ENCODE results near the gene SPG11.
"Not testable (repeated sequence)": the region's sequence is repeated elsewhere in the genome, so short reads cannot be mapped to it uniquely, and the experiment has no call there.

The SPG11 gene

GRCh38 chr15:44554934-44555723 is 108.3 kb downstream of the SPG11 start:
- DNase-seq (ENCODE audit: low read depth, low spot score), result no peak

- no peak for DNase-seq (ENCODE audit: low read depth, low spot score)
These were observed 112.7 kb downstream of the SPG11 start for GRCh38 chr15:44550734-44551133.

GRCh38 chr15:44550256-44550655 is 113.2 kb downstream of the SPG11 start:
- no peak for DNase-seq (ENCODE audit: low read depth, low spot score)

DNA sequence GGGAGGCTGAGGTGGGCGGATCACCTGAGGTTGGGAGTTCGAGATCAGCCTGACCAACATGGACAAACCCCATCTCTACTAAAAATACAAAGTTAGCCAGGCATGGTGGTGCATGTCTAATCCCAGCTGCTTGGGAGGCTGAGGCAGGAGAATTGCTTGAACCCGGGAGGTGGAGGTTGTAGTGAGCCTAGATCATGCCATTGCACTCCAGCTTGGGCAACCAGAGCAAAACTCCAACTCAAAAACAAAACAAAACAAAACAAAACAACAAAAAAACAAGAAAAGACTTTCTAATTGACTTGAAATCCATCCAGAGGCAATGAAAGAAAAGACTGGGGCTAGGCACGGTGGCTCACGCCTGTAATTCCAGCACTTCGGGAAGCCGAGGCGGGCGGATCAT is 114.3 kb downstream of the SPG11 start:
- not testable (repeated sequence) for DNase-seq (ENCODE audit: low read depth, low spot score)

DNA sequence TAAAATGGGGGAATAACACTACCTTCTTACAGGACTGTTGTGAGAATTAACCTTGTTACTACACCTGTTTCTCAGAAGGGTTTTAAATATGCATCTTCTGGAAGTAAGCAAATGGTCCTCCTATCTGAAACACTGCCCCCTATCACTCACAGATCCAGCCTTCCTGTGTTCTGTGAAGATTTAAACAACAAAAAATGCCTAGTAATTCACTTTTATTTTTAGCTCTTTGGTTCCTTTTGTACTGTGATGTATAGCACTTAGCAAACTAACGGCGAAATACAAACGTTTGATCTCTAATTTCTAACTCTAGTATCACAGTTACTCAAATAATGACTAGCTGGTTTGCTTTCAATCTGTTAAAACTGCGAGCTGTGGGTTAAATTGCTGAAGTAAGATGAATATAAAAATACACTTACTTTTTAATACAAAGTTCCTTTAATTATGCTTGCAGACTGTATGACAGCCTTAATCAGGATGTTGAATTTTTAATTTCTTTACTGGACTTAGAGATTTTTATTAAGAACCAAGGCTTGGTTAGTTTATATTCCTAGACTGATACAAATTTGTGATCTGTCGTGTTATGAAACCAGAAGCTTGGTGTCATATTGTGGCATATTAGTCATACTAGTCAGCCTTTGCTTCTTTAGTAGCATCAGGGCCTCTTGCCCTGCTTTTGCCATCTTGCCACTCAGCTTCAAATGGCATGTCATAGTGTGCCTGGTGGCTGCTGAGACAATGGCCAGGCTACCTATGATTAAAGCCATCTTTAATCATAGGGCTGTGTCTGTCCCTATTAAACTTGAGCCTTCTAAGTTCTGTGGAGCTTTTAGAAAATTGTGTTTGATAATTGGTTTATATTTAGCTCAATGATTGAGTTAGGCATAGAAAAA is 117.3 kb downstream of the SPG11 start:
- DNase-seq (ENCODE audit: low read depth, low spot score), result peak; percentile 28

DNA sequence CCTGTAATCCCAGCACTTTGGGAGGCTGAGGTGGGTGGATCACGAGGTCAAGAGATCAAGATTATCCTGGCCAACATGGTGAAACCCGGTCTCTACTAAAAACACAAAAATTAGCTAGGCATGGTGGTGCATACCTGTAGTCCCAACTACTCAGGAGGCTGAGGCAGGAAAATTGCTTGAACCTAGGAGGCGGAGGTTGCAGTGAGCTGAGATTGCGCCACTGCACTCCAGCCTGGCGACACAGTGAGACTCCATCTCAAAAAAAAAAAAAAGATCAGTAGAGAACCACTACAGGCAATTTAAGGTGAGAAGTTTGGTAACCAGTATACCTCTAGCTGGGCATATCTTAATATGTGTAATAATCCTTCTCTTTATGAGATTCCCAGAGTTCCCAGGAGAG is 118.7 kb downstream of the SPG11 start:
- not testable (repeated sequence) for DNase-seq (ENCODE audit: low read depth, low spot score)

DNA sequence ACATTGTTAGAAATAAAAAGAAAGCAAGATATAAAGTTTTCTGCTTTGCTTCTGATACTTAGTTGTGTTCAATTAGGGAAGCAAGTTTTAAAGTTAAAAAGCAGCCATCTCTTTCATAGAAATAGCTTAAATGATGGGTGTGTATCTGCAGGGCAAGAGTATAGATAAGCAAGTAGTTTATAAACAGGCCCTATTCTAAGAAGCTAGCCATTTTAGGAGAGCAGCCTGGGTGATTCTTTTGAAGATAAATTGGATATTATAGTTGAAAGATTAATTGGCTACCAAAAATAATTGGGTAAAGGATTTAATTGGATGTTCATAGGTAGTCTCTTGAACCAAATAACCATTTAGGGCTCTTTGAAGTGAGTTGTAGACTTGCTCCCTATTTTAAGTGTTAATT is 120.9 kb downstream of the SPG11 start:
- no peak for DNase-seq (ENCODE audit: low read depth, low spot score)

DNA sequence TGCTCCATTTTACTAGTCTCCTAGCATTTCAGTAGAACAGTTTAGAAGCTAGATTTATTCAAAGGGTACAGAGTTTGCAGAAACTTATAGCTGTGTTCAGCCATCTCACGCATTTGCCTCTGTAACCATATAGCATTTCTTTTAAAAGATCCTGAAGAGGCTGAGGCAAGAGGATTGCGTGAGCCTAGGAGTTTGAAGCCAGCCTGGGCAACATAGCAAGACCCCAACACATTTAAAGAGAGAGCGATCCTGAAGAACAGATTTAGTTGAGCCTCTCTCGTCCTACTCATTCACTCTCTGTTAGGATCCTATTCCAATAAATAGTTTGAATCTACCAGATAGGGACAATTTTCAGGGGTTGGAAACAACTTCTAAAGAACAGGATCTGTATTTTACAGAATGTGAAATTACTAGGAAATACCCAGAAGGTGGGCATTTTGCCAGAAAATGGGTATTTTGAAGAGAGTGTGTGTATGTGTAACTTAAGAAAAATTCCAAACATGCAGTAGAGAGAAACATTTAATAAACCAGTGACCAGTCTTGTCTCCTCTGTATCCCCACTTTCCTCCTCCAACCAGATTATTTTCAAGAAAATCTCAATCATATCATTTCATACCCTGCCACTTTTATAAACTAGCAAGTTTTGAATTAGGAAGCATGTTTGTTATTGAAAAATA is 122.0 kb downstream of the SPG11 start:
- DNase-seq (ENCODE audit: low read depth, low spot score), result no peak

- no peak for DNase-seq (ENCODE audit: low read depth, low spot score)
These were observed 125.7 kb downstream of the SPG11 start for GRCh38 chr15:44537735-44538240.

GRCh38 chr15:44536962-44537734 is 126.3 kb downstream of the SPG11 start, which contains the start of gene EIF3J:
TSS of gene EIF3J (plus strand) at chr15:44537147. CDS start at chr15:44537195, 48 bp downstream.
- DNase-seq (ENCODE audit: low read depth, low spot score), result peak; percentile 87

DNA sequence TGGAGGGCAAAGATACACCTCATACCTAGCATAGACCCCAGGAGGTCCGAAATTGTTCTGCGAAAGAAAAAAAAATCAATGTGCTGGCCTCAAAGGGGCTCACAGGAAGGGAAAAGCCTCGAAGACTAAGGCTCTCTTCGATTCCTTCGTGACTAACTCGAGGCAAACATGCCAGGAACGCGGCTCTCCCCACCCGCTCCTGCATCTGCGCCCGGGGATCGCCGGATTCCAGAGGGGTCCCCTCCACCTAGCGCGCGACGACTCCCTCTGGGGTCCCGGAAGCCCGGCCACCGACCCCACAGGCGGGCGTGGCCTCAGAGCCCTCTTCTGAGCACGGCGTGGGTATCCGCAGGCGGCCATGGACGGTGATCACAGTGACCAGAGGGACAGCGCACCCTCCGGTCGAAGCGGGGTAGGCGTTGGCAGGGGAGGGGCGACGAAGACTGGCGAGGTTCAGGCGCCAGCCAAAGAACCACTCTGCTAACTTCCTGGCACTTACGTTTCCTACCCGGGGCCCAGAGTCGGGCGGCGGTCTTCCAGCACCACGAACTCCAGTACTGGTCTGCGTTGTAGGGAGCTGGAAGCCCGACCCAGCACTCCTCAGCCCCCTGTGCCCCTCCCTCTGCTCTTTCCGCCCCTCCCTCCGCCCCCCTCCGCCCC is 127.0 kb downstream of the SPG11 start:
- DNase-seq (ENCODE audit: low read depth, low spot score), result no peak

- DNase-seq (ENCODE audit: low read depth, low spot score), result no peak
These were observed 127.8 kb downstream of the SPG11 start for GRCh38 chr15:44535523-44536301.

GRCh38 chr15:44535092-44535491 is 128.4 kb downstream of the SPG11 start:
- DNase-seq (ENCODE audit: low read depth, low spot score), result no peak

DNA sequence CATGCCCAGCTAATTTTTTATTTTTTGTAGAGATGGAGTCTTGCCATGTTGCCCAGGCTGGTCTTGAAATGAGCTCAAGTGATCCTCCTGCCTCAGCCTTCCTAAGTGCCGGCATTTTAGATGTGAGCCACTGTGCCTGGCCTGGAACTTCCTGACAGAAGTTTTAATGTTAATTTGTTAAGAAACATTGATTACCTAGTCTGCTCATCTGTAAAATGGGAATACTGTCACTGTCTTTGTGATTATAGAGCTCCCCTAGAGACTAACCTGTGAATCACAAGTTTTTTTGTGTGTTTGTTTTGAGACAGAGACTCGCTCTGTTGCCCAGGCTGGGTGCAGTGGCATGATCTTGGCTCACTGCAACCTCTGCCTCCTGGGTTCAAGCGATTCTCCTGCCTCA is 130.8 kb downstream of the SPG11 start:
- DNase-seq (ENCODE audit: low read depth, low spot score), result no peak

DNA sequence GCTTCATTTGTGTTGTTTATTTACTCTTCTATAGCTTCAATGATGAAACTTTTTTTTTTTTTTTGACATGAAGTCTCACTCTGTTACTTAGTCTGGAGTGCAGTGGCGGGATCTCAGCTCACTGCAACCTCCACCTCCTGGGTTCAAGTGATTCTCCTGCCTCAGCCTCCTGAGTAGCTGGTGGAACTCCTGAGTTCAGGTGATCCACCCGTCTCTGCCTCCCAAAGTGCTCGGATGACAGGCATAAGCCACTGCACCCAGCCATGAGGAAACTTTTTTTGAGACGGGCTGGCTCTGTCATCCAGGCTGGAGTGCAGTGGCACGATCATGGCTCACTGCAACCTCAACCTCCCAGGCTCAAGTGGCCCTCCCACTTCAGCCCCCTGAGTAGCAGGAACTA is 131.2 kb downstream of the SPG11 start:
- DNase-seq (ENCODE audit: low read depth, low spot score), result not testable (repeated sequence)

- no peak for DNase-seq (ENCODE audit: low read depth, low spot score)
These were observed 132.8 kb downstream of the SPG11 start for GRCh38 chr15:44530653-44531052.

DNA sequence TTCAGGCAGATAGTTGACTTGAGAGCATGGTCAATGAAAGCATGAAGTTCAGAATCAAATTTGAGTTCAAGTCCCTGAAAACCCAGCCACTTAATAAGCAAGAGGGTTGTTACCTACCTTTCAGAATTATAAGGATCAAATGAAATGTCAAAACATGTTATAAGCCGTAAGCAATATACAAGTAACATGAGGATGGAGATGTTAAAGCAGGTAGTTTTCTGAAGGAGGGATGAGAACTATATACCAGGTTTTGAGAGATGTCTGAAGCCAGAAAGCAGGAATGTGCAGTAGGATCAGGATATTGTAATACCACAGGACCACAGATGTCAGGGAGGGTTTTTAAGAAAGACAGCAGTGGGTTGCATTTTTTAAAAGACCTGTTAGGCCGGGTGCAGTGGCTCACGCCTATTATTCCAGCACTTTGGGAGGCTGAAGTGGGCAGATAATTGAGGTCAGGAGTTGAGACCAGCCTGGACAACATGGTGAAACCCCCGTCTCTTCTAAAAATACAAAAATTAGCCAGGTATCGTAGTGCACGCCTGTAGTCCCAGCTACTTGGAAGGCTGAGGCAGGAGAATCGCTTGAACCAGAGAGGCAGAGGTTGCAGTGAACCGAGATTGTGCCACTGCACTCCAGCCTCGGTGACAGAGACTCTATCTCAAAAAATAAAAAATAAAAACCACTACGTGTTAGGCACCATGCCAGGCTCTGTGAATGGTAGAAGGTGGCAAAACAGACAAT is 133.4 kb downstream of the SPG11 start:
- DNase-seq (ENCODE audit: low read depth, low spot score), result no peak

GRCh38 chr15:44527241-44527640 is 136.2 kb downstream of the SPG11 start:
- no peak for DNase-seq (ENCODE audit: low read depth, low spot score)

- no peak for DNase-seq (ENCODE audit: low read depth, low spot score)
These were observed 138.4 kb downstream of the SPG11 start for GRCh38 chr15:44525018-44525417.
